HG02759 (cell line): Measurements from ENCODE around the gene PRRG2.

ENCODE experiments used
- ATAC-seq: cut with Tn5 transposase; IDR thresholded peaks from one replicate; pipeline ENCODE4 v1.9.1; 2021; ENCODE audit warnings: mild to moderate bottlenecking, moderate library complexity; ENCODE audit not compliant: unreplicated experiment

Gene PRRG2

GRCh38 chr19:49636233-49636932 lies 55.3 kb downstream of the PRRG2 start:
- no peak for ATAC-seq

GRCh38 chr19:49637821-49638738 lies 57.0 kb downstream of the PRRG2 start:
- ATAC-seq: no peak

GRCh38 chr19:49639401-49640112 lies 58.4 kb downstream of the PRRG2 start:
- no peak for ATAC-seq

- ATAC-seq: peak; percentile 65
These were observed 59.2 kb downstream of the PRRG2 start, which contains the start of gene RRAS for GRCh38 chr19:49640113-49640898. RRAS (minus strand) TSS chr19:49640143; CDS start chr19:49640098, 45 bp downstream.
